Activated CD4-positive, alpha-beta T cell treated with anti-CD3 and anti-CD28 coated beads, Interleukin-2, amount 50 U/mL, for 16 hours (primary cell): ENCODE results near the gene DYNLRB1.
A peak's percentile ranks its signal among the peaks of the same experiment; 100 is the strongest.

Experiments used
- DNase-seq: peaks from one replicate; pipeline ENCODE4 v3.0.0-alpha.2; 2020

The DYNLRB1 gene

DNA sequence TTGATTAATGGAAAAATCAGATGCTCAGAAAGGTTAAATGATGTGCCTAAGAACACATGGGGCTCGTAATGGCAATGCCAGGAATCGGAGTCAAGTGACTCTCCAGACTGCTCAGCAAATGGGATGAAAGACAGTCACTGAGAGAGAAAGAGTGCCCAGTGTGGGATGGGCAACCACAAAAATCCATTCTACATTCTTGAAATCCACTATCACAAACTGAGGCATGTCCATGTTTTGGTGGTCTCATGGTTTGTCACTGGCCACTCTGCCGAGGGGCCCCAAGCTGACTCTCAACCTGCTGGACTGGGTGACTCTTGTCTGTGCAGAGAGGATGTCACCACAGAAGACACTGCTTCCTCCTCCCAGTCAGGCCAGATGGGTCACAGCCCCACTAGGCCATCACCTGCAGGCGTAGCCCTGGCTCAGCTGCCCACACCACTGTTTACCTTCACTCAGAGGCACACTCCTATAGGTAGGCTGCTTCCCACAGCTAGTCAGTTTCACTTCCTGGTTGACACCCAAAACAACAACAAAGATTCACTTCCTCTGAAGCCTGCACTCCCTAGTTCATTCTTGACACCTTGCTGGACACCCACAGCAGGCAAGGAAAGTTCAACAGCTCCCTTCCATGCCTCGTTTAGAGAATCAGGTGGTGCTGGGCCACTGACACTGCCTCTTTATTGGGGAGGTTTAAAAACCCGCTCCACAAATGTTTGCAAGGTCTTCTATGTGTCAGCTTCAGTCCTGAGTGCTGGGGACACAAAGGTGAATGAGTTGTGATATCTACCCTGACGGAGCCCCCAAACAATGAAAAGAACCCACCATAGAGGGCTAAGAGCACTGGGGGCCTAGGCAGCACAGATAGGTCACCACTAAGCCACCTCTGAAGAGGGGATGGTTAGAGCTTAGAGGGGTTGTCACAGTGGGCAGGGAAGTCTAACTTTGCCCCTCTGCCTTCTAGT, 64.0 kb downstream of the DYNLRB1 start:
- DNase-seq, result peak; percentile 45

DNA sequence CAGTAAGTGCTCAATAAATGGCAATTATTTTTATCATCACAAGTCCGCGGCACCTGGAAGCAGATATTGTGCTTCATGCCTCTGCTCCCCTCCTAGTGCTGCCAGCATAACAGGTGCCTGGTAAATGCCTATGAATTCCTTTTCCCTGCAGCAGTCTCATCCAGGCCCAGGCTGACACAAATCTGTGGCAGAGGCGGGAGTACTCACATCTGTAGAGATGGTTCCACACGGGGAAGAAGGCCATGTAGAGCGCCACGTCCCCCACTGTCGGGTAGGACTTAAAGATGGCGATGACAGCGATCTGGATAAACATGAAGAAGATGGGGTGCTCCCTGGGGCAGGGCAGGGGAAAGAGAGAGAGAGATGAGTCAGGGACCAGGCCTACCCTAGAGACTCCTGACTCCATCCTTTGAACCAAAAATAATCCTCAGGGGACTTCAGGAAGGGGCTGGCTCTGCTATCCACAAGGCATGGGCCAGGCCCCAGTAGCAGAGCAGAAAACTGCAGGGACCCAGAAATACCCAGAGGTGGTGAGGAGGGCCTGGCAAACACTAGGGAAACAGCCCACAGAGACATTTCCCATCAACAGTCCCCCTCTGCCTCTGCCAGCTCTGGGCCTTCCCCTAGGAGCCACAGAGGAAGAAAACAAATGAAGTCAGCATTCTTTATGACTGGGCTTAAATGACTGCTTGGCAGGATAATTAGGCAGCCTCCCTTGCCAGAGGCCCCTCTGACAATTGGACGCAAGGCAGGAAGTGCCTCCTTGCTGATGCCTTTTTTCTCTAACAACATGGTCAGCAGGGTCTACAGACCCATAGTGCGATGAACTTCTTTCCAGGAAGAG, 65.3 kb downstream of the DYNLRB1 start:
- peak; percentile 75 for DNase-seq

DNA sequence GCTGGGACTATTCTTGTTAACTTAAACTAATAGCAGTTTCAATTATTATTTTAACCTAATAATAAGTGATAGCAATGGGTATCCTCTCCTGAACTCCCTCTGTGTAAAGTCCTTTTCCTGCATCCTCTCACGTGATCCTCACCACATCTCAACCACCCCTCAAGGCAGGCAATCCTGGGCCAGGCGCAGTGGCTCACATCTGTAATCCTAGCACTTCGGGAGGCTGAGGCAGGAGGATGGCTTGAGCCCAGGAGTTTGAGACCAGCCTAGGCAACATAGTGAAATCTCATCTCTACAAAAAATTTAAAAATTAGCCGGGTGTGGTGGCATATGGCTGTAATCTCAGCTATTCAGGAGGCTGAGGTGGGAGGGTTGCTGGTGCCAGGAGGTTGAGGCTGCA, 66.0 kb downstream of the DYNLRB1 start:
- DNase-seq, result no peak

DNA sequence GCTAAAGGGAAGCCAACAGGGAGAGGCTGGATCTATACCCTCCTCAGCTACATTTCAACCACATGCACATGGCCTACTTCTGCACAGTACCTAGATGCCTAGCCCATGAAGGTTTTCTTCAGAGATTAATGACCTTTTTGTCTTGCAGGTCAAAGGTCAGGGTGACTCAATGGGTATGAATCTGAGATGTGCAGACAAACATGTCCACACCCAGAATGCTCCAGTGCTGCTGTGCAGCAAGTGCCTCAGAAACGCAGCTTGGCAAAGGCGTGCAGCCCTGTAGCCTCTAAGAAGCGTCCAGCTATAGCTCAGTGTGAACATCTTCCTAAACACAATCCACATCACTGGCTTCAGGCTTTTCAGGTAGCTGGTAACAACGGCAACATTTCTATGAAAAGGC, 66.7 kb downstream of the DYNLRB1 start:
- DNase-seq, result no peak

DNA sequence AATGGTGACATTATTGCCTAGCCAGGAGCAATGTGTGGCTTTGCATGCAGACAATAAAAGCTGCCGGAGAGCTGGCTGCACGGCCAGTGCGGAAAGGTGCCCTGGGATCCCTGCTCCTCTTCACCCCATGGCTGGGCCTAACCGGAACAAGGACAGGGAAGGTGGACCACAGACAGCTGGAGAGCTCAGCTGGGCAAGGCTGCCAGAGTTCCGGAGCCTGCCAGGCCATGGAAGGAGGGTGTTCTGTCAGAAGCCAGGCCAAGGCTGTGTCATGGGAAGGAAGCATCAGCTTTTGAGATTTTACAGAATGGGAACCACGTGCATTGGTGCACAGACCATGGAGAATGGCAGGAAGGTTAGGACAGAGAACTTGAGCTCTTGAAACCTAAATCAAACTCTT, 67.3 kb downstream of the DYNLRB1 start:
- DNase-seq, result no peak

DNA sequence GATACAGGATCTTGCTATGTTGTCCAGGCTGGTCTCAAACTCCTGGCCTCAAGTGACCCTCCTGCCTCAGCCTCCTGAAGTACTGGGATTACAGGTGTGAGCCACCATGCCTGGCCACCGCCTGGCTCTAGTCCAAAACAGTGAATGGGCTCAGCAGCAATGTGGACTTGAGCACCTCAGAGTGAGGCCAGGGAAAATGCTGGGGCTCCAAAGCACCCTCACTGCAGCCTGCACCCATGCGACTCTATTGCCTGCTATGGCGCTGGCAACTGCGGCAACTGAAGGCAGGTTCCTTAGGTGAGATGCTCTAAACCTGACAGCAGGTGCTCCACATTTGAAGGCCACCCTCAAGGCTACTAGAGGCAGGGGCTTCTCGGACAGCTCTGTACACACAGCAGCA, 68.8 kb downstream of the DYNLRB1 start:
- DNase-seq, result no peak

DNA sequence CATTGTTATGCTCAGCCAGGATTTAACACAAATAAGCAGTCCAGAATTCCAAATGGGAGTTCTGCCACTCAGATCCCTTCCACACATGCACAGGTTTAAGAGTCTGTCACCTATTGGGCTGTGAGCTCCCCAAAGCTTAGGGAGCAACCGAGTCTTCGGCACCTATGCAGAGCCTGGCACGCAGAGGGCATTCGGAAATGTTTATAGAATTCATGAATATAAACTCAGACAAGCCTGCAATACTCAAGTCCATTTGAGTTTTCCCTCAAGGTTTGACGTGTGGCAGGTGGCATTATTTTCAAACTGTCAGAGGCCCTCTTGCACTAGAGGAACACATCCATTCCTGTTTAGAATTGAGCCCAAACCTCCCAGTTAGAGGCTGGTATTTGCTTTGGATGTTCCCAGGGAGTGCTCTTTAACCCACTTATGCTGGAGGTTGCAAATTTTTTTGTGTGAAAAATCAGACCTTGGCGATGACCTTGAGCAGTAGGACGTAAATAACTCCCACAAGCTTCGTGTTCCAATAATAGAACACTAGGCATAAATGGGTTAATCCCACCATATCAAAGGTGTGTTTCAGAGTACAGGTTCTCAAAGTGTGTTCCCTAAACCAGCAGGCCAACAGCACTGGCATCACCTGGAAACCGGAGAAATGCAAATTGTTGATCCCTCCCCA, 70.4 kb downstream of the DYNLRB1 start:
- no peak for DNase-seq
